CD4-positive, alpha-beta T cell treated with Interleukin-4 for 1 hour (primary cell): ENCODE data around the gene BBIP1.
A peak's percentile ranks its signal among the peaks of the same experiment; 100 is the strongest.
"Not testable (repeated sequence)": the region's sequence is repeated elsewhere in the genome, so short reads cannot be mapped to it uniquely, and the experiment has no call there.

ENCODE experiments used
- DNase-seq, 2 donors: peaks; one replicate each; pipeline ENCODE4 v3.0.0-alpha.2; 2020 to 2022

The BBIP1 gene

DNA sequence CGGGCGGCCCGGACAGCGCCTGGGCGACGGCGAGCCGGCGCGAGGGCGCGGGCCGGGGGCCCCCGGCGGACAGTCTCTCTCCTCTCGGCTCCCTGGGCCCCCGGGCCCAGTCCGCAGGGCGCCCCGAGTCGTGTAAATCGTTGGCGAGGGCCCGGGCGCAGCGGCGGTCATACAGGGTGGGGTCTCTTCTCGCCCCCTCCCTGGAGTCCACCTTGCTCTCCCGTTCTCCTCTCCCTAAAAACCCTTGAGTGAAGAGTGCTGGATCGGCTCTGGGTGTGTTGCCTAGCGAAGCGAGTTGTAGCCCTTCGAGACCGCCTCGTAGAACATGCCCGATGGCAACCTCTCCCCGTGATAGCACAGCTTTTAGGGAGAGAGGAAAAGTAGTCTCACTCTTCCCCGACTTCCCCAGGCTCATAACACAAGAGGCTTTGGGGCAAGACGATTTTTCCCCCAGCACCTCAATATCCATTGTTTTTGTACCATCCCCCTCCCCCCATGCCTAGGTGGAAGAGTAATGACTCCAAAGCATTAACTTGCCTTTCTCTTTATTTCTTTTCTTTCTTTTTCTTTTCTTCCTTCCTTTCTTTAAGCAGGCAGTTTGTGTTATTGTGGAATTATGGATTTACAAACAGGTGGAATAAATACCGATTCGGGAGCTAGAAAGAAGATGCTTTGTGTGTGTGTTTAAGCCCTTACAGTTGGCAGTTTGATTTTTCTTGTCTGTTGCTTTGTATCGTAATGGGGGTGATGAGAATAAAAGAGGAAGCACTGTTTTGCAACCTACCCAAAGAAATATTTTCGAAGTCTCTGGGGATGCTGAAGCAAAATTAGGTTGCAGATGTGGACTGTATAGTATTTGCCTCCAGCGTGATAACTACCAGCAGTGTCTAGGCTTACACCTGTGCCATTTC, 1.2 kb upstream of the BBIP1 start:
- DNase-seq, result peak; percentile 24 to 25

DNA sequence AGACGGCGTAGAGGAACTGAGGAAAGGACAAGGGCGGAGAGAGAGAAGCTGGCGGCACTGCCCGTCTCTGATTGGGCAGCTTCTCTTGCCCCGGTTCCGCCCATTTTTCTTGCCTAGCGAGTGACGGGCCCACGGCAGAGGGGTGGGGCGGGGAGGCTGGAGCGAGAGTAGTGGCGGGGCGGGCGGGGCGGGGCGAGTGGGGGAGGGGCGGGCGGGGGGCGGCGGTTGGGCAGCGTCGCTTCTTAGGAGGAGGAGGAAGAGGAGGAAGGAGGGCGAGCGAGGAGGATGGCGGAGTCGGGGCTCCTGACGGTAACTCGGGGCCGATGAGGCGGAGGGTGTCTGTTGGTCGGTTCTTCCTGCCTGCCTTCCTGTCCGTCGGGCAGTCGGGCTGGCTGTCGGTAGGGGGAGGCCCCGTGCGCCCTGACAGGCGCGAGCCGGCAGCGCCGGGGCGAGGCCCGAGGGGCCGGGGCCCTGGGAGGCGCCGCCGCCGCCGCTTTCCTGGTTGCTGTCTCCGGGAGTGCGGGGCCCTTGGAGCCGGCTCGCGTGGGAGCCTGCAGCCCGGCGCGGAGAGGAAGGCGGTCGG, 460 bp upstream of the BBIP1 start, which contains the start of gene SHOC2:
Gene SHOC2 (plus strand): TSS at position 256 of the 583 bp plus-strand sequence. CDS start 44,755 bp downstream, outside the sequence.
- DNase-seq, result peak; percentile 100

DNA sequence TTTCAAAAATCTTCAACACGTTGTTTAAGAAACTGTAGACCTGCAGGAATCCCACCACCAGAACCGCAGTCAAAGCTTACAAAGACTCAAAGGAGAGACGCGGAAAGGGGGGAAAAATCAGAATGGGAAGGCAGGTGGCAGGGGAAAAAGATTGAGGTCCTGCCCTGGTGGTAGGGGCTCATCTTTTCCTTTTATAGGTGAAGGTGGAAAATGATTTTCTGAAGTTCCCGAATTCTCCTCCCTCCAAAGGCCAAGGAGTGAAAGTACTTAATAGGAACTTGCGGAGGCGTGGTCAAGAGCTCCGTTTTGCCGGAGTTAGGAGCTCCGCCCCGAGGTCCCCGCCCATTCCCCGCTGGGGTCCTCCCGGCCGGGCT, 724 bp downstream of the BBIP1 start:
- DNase-seq, result peak; percentile 91

DNA sequence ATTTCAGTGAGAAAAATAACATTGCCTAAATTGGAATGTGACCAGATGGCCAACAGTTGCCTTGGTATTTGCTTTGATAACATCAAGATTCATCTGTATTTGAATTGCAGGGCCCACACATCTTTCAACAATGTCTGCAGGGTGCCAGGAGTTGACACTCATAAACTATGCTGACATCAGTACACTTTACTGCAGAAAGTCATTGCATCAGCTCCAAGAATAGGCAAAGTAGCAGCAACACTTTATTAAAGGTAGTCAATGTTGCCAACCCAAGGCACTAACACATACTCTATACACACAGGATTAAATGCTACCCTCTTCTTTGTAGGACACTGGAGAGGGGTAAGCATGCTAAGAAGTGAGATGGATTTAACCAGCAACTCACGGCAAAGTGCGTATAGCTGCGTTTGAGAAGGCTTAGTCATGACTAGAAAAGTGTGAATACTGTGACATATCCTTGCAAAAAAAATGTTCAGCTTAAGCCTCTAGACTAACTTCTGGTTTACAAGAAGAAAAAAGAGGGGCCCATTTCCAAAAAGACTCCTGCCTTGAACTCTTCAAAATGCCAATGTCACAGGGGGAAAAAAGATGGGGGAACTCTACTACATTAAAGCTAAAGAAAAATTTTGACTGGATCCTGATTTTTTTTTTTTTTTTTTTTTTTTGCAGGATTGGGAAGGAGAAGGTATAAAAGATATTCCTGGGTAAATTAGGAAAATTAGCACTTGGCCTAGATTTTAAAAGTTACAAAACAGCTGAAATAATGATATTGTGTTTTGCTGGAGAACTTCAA, 2.2 kb downstream of the BBIP1 start:
- no peak for DNase-seq

DNA sequence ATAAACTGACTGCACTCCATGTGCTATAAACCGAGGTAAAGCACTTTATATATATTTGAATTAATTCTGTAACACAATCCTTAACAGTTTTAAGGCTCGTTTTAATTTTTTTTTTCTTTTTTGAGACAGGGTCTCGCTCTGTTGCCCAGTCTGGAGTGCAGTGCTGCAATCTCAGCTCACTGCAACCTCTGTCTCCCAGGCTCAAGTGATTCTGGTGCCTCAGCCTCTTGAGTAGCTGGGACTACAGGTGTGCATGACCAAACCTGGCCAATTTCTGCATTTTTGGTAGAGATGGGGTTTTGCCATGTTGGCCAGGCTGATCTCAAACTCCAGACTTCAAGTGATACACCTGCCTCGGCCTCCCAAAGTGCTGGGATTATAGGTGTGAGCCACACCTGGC, 3.4 kb downstream of the BBIP1 start:
- DNase-seq, result not testable (repeated sequence)

DNA sequence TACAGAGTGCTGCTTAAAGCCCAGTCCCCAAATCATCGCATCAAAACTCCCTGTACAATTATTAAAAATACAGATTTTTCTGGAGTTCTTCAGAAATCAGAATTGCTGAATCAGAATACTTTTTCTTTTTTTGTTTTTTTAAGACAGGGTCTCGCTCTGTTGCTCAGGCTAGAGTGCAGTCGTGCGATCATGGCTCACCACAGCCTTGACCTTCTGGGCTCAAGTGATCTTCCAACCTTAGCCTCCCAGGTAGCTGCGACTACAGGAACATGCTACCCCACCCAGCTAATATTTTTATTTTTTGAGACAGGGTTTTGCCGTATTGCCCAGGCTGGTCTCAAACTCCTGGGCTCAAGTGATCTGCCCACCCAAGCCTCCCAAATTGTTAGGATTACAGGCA, 3.9 kb downstream of the BBIP1 start:
- no peak for DNase-seq

DNA sequence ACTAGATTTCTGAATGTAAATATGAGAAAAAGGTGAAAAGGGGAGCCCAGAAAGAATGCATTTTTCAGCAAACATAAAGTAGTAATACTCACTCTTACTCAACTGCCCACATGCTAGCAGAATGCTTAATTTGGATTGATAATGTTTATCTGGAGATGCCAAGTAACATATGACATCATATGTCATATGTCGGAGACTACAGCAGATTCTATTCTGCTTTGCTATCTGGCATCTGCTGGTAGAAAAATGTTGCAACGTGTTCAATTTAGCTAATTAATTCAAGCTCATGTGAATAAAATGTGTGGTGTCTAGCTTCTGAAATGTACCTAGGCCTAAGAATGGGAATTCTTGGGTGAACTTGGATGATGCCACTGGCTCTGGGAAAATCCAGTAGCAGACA, 4.5 kb downstream of the BBIP1 start:
- no peak for DNase-seq

DNA sequence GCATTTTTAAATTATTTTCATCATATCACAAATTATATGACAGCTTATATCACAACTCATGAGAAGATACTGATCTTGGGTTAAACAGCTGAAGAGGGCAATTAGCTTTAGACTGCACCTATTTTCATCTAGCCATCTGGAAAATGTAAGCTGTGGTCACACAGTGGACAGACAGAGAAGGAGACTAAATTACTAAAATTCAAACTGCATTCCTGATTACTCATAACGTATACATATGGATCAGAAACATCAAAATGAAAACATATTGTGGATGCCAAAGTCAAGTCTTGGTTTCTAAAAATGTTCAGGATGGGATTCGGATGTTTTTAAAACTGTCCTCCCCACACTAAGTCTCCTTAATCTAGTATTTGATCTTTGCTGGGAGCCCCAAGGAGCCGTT, 6.6 kb downstream of the BBIP1 start:
- no peak for DNase-seq

DNA sequence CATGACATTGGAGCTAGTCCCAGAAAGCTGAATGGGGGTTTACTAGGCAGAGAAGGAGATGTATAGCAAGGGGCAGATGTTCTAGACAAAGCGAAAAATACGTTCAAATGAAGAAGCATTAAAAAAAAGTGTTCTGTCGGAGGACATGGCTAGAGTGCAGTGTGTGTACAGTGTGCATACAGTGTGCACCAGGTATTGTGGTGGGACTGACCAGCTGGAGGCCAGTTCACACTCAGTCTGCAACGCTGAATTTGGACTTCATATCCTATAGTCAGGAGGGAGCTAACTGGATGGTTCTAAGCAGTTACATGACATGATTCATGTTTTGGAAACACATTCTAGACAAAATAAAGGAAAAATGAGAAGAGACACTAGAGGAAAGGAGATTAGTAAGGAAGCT, 8.8 kb downstream of the BBIP1 start:
- no peak for DNase-seq

DNA sequence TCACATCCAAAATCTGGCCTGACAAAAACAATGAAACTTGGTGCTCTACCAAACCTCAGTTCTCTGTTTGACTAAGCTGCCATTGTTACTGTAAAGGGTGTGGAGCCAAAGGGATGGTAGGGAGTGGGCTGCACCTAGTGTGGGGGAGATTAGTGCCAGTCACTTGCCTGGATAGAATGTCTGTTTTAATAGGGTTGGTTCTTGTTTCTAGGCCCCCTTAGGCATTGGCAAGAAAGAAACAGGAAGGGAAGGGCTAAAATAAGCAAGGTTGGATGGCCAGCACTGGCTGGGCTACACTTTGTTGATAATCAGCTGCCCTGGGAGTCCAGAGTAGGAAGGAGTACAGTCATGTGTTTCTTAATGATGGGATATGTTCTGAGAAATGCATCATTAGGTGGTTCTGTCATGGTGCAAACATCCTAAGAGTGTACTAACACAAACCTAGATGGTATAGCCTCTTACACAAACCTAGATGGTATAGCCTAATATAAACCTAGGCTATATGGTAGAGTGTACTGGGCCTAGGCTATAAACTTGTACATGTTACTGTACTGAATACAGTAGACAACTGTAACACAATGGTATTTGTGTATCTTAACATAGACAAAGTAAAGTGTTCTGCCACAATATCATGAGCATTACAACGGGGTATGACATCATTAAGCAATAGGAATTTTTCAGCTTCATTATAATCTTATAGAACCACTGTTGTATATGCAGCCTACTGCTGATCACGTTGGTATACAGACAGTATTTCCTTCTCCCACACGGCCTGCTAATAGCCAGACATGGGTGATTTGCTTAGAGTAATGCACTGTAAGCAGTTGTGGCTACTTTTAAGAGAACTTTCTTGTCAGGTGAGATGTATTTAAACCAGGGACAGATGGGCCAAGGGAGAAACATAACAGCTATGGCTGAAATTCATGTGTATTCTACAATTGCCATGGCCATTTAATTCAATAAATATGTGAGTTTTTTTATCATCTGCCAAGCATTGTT, 15.4 kb downstream of the BBIP1 start:
- no peak for DNase-seq

DNA sequence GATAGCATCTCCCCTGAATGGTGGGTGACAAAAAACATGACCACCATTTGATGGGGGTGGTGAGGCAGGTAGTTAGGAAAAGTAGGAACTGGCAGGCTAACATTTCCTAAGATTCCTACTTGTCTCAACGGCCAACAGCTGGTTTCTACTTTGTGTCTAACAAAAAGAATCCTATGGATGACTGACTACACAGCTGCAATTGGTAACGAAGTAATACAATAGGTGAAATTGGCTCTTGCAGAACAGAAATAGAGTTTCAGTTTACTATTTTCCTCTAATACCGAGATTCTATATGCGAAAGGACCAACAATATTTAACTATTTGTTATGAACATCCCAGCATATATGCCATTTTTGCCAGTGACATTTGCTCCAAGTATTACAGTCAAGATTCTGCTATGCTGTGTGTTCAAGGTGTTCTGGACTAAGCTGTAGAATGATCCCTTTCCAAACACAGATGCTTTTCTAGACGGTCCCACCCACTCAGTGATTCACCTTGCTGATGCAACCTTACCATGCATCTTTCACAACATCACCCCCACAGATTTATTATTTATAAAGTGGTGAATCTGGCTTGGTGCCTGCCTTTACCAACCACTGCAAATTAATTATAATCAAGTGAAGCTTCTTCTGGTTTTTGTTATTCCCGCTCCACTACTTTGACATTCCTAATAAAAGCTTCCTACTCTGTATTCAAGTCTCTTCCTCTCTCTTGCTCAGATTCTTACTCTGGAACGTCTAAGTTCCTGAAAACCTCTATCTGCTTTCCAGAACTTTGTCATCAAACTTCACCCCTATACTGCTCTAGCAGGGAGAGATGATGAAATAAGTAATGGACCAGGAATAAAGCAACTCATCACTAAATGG, 16.8 kb downstream of the BBIP1 start:
- DNase-seq, result no peak

DNA sequence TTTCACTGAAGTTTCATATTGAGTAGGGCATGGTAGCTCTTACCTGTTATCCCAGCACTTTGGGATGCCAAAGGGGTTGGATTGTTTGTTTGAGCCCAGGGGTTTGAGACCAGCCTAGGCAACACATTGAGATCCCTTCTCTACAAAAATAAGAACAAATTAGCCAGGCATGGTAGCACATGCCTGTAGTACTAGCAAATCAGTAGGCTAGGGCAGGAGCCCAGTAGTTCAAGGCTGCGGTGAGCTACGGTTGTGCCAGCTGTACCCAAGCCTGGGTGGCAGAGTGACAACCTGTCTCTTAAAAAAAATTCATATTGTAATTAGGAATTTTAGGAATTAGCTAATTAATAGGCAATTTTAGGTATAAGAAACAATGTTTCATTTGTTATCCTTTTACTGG, 18.0 kb downstream of the BBIP1 start:
- no peak for DNase-seq

DNA sequence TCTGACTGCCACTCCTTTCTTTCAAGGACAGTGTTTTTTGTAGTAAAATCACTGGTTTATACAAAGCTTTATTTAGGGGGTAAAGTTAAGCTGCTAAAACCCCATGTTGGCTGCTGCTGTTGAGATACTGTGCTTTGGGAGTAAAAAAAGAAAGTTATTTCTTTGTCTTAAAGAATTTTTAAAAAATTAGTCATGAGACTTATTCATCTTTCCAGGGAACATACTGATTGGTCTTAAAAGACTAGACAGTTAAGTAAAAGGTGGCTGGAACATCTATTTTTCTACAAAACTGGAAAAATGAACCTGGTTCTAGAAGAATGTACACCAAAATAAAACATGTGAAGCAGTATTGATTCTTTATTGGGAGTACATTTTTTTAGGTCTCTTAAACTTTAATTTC, 20.6 kb downstream of the BBIP1 start:
- no peak for DNase-seq

DNA sequence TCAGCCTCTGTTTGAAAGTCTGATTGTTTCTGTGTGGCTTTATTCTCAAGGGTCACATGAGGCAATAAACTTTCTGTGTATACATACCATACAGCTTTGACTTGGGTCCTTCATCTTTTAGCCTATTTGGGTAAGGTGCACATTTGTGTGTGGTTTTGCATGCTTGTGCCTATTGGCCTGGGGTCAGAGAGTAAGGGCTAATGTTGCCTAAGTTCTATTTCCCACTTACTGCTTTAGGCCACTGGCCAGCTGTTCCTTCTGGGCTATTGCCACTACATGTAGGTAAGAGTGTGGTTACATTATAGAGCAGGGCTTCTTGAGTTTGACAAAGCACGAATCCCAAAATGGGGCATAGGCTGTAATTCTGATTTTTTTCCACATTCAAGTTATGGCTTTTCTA, 21.8 kb downstream of the BBIP1 start:
- no peak for DNase-seq

DNA sequence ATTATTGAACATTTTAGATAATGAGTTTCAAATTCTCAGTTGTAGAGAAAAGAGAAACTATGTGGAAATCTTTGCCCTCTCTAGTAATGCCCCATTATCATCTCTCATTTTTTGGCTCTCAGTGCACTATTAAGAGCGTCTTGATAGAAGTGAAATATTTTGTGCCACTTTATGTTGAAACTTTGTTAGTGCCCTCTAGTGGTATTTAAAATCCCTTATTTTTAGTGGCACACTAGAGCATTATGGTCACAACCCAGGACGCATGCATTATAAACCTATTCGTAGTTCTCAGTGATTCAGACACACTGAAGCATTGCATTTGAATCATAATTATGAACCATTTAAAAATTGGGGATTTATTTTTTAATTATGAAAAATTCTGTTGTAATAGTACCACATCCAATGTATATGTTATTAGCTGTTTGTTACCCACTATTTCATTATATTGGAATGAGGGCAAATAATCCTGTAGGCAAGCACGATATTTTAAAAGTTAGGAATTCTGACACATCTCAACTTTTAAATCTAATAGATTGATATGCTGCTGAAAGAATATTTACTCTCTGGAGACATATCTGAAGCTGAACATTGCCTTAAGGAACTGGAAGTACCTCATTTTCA, 25.3 kb downstream of the BBIP1 start:
- peak in 1 of 2 donors; percentile 81 for DNase-seq

DNA sequence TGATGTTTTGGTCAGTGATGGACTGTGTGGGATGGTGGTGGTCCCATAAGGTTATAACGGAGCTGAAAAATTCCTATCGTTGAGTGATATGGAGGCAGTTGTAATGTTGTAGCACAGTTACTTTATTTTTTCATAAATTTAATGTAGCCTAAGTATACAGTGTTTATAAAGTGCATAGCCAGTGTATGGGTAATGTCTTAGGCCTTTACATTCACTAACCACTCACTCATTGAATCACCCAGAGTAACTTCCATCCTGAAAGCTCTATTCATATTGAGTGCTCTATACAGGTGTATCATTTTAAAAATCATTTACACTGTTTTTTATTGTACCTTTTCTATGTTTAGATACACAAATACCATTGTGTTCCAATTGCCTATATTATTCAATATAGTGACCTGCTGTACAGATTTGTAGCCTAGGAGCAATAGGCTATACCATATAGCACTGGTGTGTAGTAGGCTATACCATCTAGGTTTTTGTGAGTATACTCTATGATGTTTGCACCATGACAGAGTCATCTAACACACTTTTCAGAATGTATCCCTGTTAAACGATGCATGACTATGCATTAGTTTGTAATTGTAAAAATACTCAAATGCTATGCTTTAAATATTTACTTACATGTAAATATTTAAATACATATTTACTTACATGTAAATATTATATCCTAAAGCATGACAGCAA, 26.2 kb downstream of the BBIP1 start:
- no peak for DNase-seq

DNA sequence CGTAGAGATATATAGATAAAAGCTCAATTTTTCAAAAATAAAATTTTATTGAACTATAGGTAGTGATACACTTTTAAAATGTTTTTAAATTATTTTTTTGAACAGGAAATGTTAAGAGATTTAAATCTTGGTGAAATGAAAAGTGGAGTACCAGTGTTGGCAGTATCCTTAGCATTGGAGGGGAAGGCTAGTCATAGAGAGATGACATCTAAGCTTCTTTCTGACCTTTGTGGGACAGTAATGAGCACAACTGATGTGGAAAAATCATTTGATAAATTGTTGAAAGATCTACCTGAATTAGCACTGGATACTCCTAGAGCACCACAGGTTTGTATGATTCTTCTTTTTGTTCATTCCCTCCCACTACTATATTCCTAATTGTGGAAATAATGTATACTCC, 31.4 kb downstream of the BBIP1 start:
- no peak for DNase-seq

DNA sequence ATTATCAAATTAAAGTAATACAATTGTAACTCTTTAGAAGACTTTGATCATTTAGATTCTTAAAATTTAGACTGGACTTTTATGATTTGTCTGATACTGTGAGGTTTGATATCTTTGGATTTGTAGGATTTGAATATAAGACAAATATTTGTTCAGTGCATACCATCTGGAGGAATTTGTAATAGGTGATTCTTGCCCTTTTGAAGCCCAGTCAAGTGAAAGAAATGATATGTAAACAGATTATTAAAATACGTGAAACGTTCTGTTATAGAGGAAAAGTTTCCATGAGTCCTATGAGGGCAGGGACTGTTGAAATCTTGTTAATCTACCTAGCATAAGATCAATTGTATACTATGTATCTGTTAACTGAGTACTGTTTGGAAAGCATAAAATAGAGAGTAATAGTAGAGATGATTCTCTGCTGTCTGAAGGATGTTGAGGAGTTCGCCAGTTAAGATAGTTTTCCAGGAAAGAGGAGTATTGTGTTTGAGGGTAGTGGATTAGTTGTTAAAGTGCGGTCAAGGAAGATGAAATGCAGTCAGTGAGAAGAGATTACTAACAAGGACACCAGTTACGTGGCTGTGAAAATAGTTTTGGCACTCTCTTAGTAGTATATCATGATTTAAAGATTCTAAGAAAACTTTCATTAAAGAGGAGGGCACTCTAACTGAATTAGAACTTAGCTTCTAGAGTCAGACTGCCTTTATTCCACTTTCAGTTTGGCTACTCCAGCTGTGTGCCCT, 32.9 kb downstream of the BBIP1 start:
- DNase-seq, result no peak

DNA sequence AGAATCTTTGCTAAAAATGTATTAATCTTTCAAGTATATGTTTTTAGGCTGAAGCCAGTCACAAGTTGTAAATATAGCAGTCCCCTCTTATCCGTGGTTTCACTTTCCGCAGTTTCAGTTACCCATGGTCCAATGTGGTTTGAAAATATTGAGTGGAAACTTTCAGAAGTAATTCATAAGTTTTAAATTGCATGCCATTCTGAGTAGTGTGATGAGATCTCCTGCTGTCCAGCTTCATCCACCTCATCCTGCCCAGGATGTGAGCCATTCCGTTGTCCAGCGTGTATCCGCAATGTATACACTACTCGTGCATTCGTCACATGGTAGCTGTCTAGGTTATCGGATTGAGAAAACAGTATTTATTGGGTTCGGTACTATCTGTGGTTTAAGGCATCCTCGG, 35.1 kb downstream of the BBIP1 start:
- DNase-seq, result no peak

DNA sequence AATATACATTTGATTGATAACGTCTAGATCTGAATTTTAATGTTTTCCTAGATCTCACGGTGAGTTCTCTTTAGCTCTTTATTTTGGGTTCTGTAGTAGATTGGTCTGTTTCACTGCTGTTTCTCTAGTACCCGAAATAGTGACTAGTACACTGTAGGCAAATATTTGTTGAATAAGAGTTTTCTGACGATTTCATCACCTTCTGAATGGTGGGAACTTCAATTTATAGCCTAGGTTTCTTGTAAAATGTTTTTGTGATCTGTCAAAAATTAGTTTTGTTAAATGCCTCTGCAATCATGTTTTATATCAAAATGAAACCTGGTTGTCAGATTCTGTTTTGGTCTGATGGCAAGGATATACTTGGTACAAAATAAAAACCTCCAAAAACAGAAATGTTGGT, 37.1 kb downstream of the BBIP1 start:
- DNase-seq, result no peak
